T-helper 1 cell treated with Interleukin-12 subunit alpha and Interleukin-12 subunit beta and Interleukin-4 antibody, amounts not matched to agents 30 μg/mL and 1 μg/mL, for 36 hours (primary cell): ENCODE measurements around the gene ATP8B4.

Source experiments
- H3K27ac Mint-ChIP-seq: one replicate; pipeline ENCODE4 v1.8.0; 2021; ENCODE audit warnings: mild to moderate bottlenecking, mixed read lengths
- H3K27me3 Mint-ChIP-seq: one replicate; pipeline ENCODE4 v1.8.0; 2021; ENCODE audit warnings: low read depth, mixed read lengths
- H3K36me3 Mint-ChIP-seq: one replicate; pipeline ENCODE4 v1.8.0; 2021; ENCODE audit warnings: low read depth, mixed read lengths
- H3K4me1 Mint-ChIP-seq: one replicate; pipeline ENCODE4 v1.8.0; 2021; ENCODE audit warnings: low read depth, mixed read lengths
- H3K4me3 Mint-ChIP-seq: one replicate; pipeline ENCODE4 v1.8.0; 2021; ENCODE audit warnings: mild to moderate bottlenecking, moderate library complexity, mixed read lengths
- H3K9me3 Mint-ChIP-seq: one replicate; pipeline ENCODE4 v1.8.0; 2021; ENCODE audit warnings: mixed read lengths

Gene ATP8B4

DNA sequence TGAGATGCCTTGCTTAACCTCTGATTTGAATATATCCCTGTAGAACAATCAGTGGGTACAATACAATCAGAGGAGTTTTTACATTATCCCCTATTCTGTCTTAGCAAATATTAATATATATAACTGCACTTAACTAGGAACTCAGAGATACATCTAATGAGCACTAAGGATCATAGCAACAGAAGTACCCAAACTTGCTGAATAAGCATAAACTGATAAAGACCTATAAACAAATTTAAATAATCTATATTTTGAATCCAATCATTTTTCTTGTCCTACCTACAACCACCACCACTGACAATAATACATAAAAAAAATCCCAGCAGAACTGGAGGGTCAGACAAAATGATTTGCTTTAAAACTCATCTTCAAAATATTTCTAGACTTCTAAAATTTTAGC lies 106.2 kb downstream of the ATP8B4 start:
- H3K36me3 Mint-ChIP-seq: peaks cover 20% of the 10 kb centered on the region
- H3K9me3 Mint-ChIP-seq: no peaks in the 10 kb centered on the region
- no peak overlapping the region for H3K27ac Mint-ChIP-seq
- H3K4me1 Mint-ChIP-seq: peaks cover 8% of the 10 kb centered on the region
- H3K4me3 Mint-ChIP-seq: no peak overlapping the region
- H3K27me3 Mint-ChIP-seq: no peaks in the 10 kb centered on the region

DNA sequence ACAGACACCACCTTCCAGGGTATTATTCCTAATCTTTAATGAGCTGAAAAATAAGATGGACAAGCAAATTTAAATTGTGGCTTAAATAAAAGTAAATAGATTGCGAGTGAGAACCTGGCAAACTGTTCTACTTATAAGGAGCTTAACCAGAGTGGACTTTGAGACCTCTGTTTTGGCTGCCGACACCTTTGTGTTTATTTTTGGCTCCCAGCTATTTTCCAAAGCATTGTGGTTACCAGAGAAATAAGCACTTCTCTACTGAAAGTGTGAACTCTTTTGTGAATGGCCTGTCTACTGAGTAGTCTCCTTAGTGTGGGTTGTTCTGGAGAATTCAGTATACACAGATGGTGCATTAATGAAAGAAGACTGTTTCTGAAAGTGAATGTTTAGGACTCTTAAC lies 109.4 kb downstream of the ATP8B4 start:
- Mint-ChIP-seq H3K27ac (no peak overlapping the region), H3K4me3 (no peak overlapping the region), H3K9me3 (no peaks in the 10 kb centered on the region), H3K27me3 (no peaks in the 10 kb centered on the region), H3K36me3 (peaks cover 19% of the 10 kb centered on the region), H3K4me1 (peaks cover 4% of the 10 kb centered on the region)

DNA sequence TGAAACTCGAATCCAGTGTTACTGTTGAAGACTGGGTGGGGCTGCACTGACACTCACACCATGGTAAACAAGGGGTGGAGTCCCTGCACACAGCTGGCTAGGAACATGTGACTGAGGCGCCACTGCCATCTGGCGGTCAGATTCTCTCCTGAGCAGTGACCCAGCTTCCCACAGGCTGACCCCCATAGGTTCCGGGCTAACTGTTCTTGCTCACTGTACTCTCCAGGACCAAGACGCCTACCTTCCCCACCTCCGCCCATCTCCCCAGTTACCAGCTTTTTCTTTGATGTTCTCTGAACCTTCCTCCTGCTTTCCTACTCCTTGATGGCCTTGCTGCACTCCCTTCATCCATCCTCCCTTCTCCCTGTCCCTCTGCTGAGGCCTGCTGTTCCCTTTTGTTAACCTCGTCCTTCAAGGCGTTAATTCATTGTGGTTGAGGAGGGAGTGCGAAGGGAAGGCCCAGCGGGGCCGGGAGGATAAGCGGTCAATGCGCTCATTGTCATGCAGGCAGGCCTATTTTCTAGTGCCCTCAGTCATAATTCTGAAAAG lies 115.2 kb downstream of the ATP8B4 start:
- H3K4me3 Mint-ChIP-seq: no peak overlapping the region
- H3K9me3 Mint-ChIP-seq: peaks cover 5% of the 10 kb centered on the region
- peak overlapping the region; percentile 67 for H3K27ac Mint-ChIP-seq

DNA sequence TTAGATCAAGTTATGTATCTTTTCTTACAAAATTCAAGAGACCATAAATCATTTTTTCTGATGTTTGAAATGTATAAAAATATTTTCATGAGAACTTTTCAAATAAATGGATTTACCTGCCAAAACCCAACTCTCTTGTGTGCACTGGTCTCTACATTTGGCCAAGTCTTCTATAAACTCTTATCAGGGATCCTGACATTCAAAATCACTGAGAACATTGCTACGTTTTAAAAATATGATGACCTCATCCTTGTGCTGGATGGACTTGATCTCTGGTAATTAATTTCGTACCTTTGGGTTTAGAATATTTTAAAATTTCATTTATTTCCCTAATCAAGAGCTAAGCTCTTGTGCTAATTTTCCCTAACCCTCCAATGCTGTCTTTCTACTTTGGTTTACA lies 127.4 kb downstream of the ATP8B4 start:
- H3K27me3 Mint-ChIP-seq: no peaks in the 10 kb centered on the region
- H3K27ac Mint-ChIP-seq: no peak overlapping the region
- peaks cover 30% of the 10 kb centered on the region for H3K36me3 Mint-ChIP-seq

More for the DNA sequence above, 115.2 kb downstream of the ATP8B4 start:
- Mint-ChIP-seq H3K27me3 (no peaks in the 10 kb centered on the region), H3K4me1 (peaks cover 19% of the 10 kb centered on the region), H3K36me3 (peaks cover 25% of the 10 kb centered on the region)

DNA sequence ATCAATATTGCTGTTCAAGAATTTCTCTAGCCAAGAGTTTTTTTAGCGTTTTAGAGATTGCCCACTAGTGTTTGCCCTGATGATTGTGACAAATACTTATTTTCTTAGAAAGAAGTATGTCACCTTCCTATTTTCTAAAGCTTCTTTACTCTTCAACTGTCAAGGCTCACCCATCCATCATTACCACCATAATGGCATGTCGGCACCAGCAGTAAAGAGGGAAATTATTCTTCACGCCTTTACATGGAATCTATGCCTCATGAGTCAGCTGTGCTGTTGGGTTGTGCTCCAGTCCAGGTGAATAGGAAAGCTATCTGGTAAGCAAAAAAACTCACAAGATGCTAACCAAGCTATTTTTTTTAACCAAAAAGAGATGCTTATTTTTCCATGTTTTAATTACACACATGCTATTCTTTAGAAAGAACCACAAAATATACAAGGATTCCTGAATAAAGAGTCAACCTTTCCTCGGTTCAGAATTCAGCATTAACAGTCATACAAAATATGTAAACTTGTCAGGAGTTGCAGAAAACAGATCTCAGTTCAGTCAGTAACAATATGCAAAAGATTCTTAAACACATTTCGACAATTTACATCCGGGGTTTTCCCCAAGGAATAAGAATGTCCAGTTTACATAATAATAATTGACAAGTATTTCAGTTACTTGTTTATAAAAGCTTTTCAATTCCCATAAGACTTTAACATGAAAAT lies 128.0 kb downstream of the ATP8B4 start:
- H3K27ac Mint-ChIP-seq: no peak overlapping the region
- no peaks in the 10 kb centered on the region for H3K9me3 Mint-ChIP-seq
- peaks cover 3% of the 10 kb centered on the region for H3K4me1 Mint-ChIP-seq
- H3K4me3 Mint-ChIP-seq: no peak overlapping the region
- no peaks in the 10 kb centered on the region for H3K27me3 Mint-ChIP-seq
- H3K36me3 Mint-ChIP-seq: peaks cover 31% of the 10 kb centered on the region

More for the DNA sequence above, 127.4 kb downstream of the ATP8B4 start:
- Mint-ChIP-seq H3K4me1 (peaks cover 3% of the 10 kb centered on the region), H3K4me3 (no peak overlapping the region), H3K9me3 (no peaks in the 10 kb centered on the region)

DNA sequence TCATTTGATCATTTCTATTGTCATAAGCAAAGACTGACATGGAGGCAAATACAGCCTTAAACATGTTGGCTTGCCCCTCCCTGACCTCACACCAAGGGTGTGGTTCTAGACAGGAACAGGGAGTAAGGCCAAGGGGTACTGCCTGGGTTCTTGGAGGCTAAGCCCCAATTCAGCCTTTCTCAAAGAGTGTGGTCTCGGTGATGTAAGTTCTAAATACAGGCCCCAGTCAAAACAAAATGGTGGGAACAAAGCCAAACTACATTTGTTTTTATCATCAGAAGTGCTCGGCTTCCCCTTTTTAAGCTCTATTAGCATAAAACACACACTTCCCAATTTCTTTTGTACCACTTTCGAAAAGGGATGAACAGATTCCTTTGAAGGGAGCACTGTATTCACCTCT lies 129.5 kb downstream of the ATP8B4 start:
- Mint-ChIP-seq H3K4me1 (peaks cover 3% of the 10 kb centered on the region), H3K27ac (no peak overlapping the region), H3K27me3 (no peaks in the 10 kb centered on the region), H3K4me3 (no peak overlapping the region), H3K9me3 (no peaks in the 10 kb centered on the region), H3K36me3 (peaks cover 26% of the 10 kb centered on the region)

DNA sequence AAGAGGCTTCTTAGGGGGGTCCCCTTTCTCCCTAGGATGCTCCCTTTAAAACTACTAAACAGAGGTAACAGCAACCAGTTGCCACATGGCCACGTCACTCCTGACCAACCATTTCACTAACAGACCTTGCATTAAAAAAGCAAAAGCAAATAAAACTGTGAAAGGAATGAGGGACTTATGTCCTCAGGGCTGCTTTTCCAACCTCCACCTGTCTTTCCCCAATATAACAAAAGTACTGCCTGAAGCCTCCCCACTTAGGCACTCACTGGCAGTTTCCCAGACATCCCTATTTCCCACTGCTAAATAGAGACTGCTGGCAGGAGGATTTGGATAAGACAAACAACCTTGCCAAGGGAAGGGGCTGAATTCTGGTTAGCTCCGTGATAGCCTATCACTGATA lies 130.3 kb downstream of the ATP8B4 start:
- Mint-ChIP-seq H3K27ac (no peak overlapping the region), H3K4me3 (no peak overlapping the region), H3K4me1 (peaks cover 3% of the 10 kb centered on the region), H3K36me3 (peaks cover 25% of the 10 kb centered on the region), H3K9me3 (no peaks in the 10 kb centered on the region), H3K27me3 (no peaks in the 10 kb centered on the region)

DNA sequence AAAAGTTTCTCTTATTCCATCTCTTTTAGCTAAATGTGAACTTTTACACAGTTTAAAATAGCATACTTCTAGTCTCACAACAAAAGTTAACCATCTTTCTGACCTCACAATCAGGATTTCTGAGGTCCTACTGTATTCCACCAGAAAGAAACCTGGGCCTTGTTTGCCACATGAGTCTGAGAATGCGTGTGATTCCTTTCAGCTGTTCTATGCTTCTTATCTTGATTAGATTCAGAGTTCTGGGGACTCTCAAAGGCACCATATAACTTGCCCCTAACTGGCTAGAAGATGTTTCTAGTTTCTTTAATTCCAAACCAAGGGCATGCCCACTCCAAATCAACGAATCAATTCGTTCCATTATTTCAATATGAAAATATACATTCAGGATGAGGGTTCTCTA lies 131.1 kb downstream of the ATP8B4 start:
- peaks cover 29% of the 10 kb centered on the region for H3K36me3 Mint-ChIP-seq
- no peaks in the 10 kb centered on the region for H3K27me3 Mint-ChIP-seq
- no peak overlapping the region for H3K27ac Mint-ChIP-seq
- H3K9me3 Mint-ChIP-seq: no peaks in the 10 kb centered on the region
- peaks cover 3% of the 10 kb centered on the region for H3K4me1 Mint-ChIP-seq
- no peak overlapping the region for H3K4me3 Mint-ChIP-seq

DNA sequence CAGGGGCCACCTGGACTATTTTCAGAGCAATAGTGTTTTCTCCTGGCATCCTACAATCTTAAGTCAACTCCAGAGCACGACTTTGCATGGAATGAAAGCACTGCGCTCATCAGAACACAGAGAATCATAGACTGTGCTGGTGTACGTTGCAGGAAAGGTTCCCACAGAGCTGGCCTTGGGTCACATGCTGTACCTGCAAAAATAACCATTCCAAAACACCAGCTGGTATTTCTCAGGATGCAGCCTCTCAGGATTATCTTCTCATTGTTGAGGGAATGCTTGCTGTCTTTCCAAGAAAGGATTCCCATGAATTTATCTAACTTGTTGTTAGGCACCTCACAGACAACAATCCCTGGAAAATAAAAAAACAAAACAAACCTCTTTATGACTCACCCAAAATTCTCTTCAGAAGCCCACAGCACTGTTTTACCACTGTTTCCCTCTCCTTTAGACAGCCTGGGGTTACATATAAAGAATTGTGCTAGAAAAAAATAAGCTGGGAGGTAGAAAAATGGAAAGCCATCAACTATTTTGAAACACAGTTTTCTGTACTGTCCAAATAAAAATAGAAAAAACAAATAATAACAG lies 131.7 kb downstream of the ATP8B4 start:
- no peaks in the 10 kb centered on the region for H3K9me3 Mint-ChIP-seq
- no peak overlapping the region for H3K4me3 Mint-ChIP-seq
- H3K27me3 Mint-ChIP-seq: no peaks in the 10 kb centered on the region
- no peak overlapping the region for H3K27ac Mint-ChIP-seq
- H3K4me1 Mint-ChIP-seq: peaks cover 3% of the 10 kb centered on the region
- peaks cover 26% of the 10 kb centered on the region for H3K36me3 Mint-ChIP-seq

DNA sequence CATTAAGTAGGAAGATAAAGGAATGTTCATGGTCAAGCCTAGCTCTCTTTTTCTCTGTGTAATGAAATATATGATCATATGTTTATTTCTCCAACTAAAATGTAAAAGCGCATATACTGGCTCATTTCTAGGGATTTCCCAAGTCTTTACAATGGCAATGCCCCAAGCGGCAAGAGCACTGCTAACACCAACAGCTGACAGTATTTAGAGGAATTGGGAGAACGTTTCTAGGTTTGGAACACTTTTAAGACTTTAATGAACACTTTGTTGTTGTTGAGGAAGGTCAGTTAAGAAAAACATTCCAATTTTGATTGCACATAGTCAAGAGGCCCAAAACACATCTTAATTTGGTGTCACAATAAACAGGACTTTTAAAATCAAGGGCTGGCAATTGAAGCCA lies 132.7 kb downstream of the ATP8B4 start:
- Mint-ChIP-seq H3K9me3 (no peaks in the 10 kb centered on the region), H3K4me3 (no peak overlapping the region), H3K36me3 (peaks cover 24% of the 10 kb centered on the region), H3K27me3 (no peaks in the 10 kb centered on the region), H3K27ac (no peak overlapping the region), H3K4me1 (peaks cover 3% of the 10 kb centered on the region)

DNA sequence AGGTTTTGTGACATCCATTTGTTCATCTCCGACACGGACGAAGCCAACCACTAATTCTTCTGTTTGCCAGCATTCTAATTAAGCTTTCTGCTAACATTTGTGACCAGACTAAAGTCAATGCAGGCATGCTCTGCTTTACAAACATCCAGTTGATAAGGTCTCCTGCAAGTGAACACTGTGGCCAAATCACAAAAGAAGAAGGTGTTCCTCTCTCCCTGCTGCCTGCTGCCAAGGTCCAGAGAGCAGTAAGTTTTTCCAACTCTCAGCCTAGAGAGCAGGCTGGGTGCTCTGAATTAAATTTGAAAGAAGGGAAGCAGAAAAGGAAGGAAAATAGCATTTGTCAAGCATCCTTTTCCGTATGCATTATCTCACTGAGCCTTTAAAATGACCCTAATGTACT lies 133.6 kb downstream of the ATP8B4 start:
- Mint-ChIP-seq H3K36me3 (peaks cover 24% of the 10 kb centered on the region), H3K27ac (no peak overlapping the region), H3K4me3 (no peak overlapping the region), H3K9me3 (no peaks in the 10 kb centered on the region), H3K4me1 (peaks cover 3% of the 10 kb centered on the region), H3K27me3 (no peaks in the 10 kb centered on the region)

DNA sequence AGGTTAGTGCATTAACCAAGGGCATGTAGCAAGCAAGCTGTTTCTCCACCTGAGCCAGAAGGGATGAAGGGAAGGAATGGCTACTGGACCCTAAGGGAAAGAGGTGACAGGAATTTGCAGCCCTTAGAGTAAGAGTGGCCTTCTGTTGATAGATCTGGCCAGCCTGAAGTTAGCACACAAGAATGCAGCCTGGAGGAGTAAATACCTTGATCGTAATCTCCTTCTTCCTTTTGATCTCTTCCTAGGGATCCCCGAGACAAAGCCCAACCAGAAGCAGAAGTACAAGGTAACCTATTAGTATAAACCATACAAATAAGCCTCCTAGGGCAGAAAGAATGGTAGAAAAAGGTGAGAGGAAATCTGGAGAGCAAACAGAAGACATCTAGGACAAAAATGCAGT lies 134.6 kb downstream of the ATP8B4 start:
- peaks cover 3% of the 10 kb centered on the region for H3K4me1 Mint-ChIP-seq
- H3K4me3 Mint-ChIP-seq: no peak overlapping the region
- H3K9me3 Mint-ChIP-seq: no peaks in the 10 kb centered on the region
- H3K36me3 Mint-ChIP-seq: peaks cover 26% of the 10 kb centered on the region
- H3K27me3 Mint-ChIP-seq: no peaks in the 10 kb centered on the region
- no peak overlapping the region for H3K27ac Mint-ChIP-seq

DNA sequence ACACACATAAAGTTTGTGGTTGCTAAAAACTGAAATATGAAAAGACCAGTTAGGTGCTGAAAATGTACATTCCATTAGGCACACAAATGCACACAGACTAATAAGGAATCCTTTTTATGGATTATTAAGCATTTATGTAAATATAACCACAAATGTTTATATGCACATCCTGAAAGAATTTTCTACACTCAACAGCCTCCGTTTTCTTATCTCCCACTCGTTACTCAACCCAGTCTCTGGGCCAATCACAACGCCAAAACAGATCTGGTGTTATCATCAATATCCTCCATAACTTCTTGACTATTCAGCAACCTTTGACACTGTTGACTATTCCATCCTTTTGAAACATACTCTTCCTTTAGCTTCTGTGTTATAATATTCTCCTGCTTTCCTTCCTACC lies 136.4 kb downstream of the ATP8B4 start:
- Mint-ChIP-seq H3K4me3 (no peak overlapping the region), H3K27me3 (no peaks in the 10 kb centered on the region), H3K9me3 (no peaks in the 10 kb centered on the region), H3K27ac (no peak overlapping the region), H3K4me1 (no peaks in the 10 kb centered on the region), H3K36me3 (peaks cover 21% of the 10 kb centered on the region)

DNA sequence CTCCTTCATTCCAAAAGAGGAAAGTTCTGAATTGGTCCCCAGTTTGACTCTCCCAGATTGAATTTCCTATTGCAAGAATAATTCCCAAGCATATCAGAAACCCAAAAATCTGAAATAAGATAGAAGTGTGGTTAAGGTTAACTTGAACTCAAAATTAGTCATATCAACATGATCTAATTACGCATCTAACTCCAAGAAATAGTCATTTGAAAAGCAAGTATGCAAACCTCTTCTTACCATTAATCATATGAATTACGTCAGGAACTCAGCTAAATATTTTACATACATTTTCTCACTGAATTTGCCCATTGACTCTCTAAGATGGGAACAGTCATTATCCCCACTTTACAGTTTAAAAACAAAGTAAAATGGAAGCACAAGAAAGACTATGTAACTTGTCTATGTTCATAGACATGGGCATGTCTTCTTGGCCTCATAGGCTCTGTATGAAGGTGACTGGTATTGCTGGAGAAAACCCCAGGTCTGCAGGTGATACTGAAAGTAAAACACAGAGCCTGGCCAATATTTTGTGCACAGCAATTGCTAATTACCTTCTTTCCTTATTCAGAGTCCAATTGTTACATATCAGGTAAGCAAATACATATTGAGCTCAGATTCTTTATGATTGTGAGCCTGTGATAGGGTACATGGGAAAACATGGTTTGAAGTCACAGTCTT lies 139.2 kb downstream of the ATP8B4 start:
- no peak overlapping the region for H3K27ac Mint-ChIP-seq

DNA sequence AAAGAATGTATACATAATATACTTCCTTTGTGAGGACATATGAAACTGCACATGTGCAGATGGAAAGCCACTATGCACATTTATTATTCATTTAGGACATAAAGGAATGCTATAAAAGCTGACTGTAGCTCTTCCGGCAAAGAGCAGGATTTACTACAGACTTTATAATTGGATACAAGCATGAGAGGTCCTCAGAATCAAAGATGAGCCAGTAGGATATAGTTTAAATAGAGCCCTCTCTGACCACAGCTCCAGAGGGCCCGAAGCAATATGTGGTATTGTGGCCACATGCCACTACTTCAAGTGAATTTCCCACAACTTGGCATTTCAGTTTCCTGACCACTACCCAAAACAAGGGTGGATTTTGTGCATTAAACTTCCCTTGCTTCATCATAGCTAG lies 140.9 kb downstream of the ATP8B4 start:
- Mint-ChIP-seq H3K9me3 (no peaks in the 10 kb centered on the region), H3K27me3 (no peaks in the 10 kb centered on the region), H3K36me3 (peaks cover 22% of the 10 kb centered on the region), H3K4me3 (no peak overlapping the region), H3K4me1 (peaks cover 2% of the 10 kb centered on the region), H3K27ac (no peak overlapping the region)

More for the DNA sequence above, 139.2 kb downstream of the ATP8B4 start:
- Mint-ChIP-seq H3K4me3 (no peak overlapping the region), H3K4me1 (no peaks in the 10 kb centered on the region), H3K9me3 (no peaks in the 10 kb centered on the region), H3K36me3 (peaks cover 24% of the 10 kb centered on the region), H3K27me3 (no peaks in the 10 kb centered on the region)
